ENCODE results near the gene RNF111.

Gene RNF111

DNA sequence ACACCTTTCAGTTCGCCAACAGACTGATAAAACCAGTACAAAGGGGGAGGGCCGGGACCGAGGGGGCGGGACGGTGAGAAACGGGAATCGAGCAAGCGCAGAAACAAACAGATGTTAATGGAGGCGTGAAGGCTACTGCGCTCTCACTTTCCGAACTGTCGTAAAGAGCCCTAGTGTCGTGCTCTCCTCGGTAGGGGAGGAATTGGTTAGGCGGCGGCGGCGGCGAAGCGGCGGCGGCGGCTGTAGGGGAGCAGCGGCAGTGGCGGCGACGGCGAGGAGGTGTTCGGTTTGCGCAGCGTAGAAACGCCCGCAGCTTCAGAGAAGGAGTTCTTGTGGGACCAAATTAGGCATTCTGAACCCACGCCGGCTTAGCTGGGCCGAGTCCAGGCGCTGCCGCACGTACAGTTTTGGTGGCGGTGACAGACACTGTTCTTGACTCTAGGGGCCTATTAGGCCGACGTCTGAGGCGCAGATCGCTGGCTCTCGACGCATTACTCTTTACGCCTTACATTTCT, at the start of gene RNF111:
Gene RNF111 (plus strand): TSS at position 173 of the 515 bp plus-strand sequence. CDS start 43,160 bp downstream, outside the sequence.
- Histone ChIP-seq H3K27me3 (ENCODE audit: control insufficient read depth in 5 of 5, insufficient read depth in 4 of 5, low read length in 5 of 5) (no peaks in the 10 kb centered on the region), H3K36me3 (ENCODE audit: control insufficient read depth in 5 of 5, insufficient read depth in 5 of 5, low read length in 5 of 5) (peaks cover 0 to 11% (median 2%) of the 10 kb centered on the region in 5 donors), H3K4me3 (ENCODE audit: low read depth in 1 of 5, low read length in 5 of 5) (peak within 1 kb of the TSS; percentile 98 to 100 (median 99)), H3K27ac (ENCODE audit: low read depth, low read length) (peak within 1 kb of the TSS; percentile 97), H3K9me3 (ENCODE audit: control insufficient read depth in 5 of 5, low read length in 5 of 5) (no peaks in the 10 kb centered on the region), H3K4me1 (ENCODE audit: control insufficient read depth in 5 of 5, insufficient read depth in 5 of 5, low read length in 5 of 5) (peaks cover 2 to 25% (median 24%) of the 10 kb centered on the region in 5 donors), H3K9ac (ENCODE audit: low read length in 5 of 5) (peak within 1 kb of the TSS; percentile 71 to 100 (median 97))

DNA sequence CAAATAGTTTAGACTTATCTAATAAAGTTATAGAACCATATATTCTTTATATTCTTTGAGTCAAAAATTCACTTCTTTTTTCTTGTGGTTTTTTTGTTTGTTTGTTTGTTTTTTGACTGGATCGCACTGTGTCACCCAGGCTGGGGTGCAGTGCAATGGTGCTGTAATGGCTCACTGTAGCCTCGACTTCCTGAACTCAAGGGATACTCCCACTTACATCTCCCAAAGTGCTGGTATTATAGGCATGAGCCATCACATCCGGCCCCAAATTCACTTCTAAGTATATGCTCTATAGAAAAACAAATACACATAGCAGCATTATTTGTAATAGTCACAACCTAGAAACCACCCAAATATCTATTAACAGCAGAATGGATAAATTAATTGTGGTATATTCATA, 40.3 kb upstream of the RNF111 start:
- Histone ChIP-seq H3K27ac (ENCODE audit: low read depth, low read length) (no peak overlapping the region), H3K9ac (ENCODE audit: low read length in 5 of 5) (no peak overlapping the region), H3K4me3 (ENCODE audit: low read depth in 1 of 5, low read length in 5 of 5) (no peak overlapping the region), H3K9me3 (ENCODE audit: control insufficient read depth in 5 of 5, low read length in 5 of 5) (no peaks in the 10 kb centered on the region), H3K27me3 (ENCODE audit: control insufficient read depth in 5 of 5, insufficient read depth in 4 of 5, low read length in 5 of 5) (no peaks in the 10 kb centered on the region), H3K4me1 (ENCODE audit: control insufficient read depth in 5 of 5, insufficient read depth in 5 of 5, low read length in 5 of 5) (peaks cover 5 to 14% (median 11%) of the 10 kb centered on the region in 5 donors), H3K36me3 (ENCODE audit: control insufficient read depth in 5 of 5, insufficient read depth in 5 of 5, low read length in 5 of 5) (no peaks in the 10 kb centered on the region)

DNA sequence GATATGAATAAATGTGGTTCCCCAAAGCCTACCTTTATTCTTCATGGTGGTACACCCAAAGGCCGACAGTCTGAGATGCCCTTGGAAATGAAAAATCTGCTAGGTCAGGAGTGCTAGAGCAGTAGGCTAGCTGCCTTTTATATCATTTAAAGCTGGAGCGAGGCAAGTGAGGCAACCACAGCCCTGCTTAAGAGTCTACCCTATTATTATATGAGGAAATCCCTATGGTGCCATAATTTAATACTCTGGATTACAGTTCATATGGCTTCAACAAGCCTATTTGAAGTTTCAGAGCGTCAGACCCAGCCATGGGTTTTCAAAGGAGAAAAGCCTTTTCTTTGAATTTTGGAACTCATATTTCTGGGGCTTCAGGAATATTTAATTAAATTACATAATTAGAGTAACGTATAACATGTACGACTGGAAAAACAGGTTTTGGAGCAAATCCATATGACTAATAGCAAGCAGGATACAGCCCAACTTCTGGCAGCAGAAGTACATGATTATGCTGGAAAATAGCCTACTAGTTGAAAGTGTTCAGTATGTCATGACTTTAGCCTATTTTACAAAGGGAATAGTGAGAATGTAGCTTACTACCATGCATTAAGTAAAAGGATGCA, 36.0 kb upstream of the RNF111 start:
- Histone ChIP-seq H3K27ac (ENCODE audit: low read depth, low read length) (peak overlapping the region; percentile 86), H3K4me3 (ENCODE audit: low read depth in 1 of 5, low read length in 5 of 5) (peak overlapping the region in 3 of 5 donors; percentile 16 to 30 (median 22)), H3K4me1 (ENCODE audit: control insufficient read depth in 5 of 5, insufficient read depth in 5 of 5, low read length in 5 of 5) (peaks cover 8 to 24% (median 21%) of the 10 kb centered on the region in 5 donors), H3K9ac (ENCODE audit: low read length in 5 of 5) (peak overlapping the region in 3 of 5 donors; percentile 14 to 75 (median 59)), H3K27me3 (ENCODE audit: control insufficient read depth in 5 of 5, insufficient read depth in 4 of 5, low read length in 5 of 5) (no peaks in the 10 kb centered on the region), H3K9me3 (ENCODE audit: control insufficient read depth in 5 of 5, low read length in 5 of 5) (no peaks in the 10 kb centered on the region), H3K36me3 (ENCODE audit: control insufficient read depth in 5 of 5, insufficient read depth in 5 of 5, low read length in 5 of 5) (no peaks in the 10 kb centered on the region)

DNA sequence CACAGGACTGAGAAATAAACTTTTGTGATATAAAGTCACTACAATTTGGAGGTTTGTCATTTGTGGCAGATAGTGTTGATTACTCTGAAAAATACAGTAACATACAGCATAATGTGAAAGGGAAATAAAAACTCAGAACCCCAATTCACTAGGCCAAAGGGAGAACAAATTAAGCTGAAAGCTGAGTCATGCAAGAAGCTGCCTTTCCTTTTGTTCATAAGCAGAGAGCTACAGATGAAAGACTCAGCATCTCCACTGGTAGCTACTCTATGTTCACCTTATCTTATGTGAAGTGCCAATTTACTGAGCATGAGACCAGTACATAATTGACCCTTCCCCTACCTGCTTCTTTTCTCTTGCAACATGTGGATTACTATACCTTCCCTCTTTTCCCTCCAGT, 34.7 kb upstream of the RNF111 start:
- Histone ChIP-seq H3K36me3 (ENCODE audit: control insufficient read depth in 5 of 5, insufficient read depth in 5 of 5, low read length in 5 of 5) (no peaks in the 10 kb centered on the region), H3K9ac (ENCODE audit: low read length in 5 of 5) (no peak overlapping the region), H3K27ac (ENCODE audit: low read depth, low read length) (peak overlapping the region; percentile 86), H3K27me3 (ENCODE audit: control insufficient read depth in 5 of 5, insufficient read depth in 4 of 5, low read length in 5 of 5) (no peaks in the 10 kb centered on the region), H3K4me1 (ENCODE audit: control insufficient read depth in 5 of 5, insufficient read depth in 5 of 5, low read length in 5 of 5) (peaks cover 8 to 27% (median 21%) of the 10 kb centered on the region in 5 donors), H3K4me3 (ENCODE audit: low read depth in 1 of 5, low read length in 5 of 5) (no peak overlapping the region), H3K9me3 (ENCODE audit: control insufficient read depth in 5 of 5, low read length in 5 of 5) (no peaks in the 10 kb centered on the region)

DNA sequence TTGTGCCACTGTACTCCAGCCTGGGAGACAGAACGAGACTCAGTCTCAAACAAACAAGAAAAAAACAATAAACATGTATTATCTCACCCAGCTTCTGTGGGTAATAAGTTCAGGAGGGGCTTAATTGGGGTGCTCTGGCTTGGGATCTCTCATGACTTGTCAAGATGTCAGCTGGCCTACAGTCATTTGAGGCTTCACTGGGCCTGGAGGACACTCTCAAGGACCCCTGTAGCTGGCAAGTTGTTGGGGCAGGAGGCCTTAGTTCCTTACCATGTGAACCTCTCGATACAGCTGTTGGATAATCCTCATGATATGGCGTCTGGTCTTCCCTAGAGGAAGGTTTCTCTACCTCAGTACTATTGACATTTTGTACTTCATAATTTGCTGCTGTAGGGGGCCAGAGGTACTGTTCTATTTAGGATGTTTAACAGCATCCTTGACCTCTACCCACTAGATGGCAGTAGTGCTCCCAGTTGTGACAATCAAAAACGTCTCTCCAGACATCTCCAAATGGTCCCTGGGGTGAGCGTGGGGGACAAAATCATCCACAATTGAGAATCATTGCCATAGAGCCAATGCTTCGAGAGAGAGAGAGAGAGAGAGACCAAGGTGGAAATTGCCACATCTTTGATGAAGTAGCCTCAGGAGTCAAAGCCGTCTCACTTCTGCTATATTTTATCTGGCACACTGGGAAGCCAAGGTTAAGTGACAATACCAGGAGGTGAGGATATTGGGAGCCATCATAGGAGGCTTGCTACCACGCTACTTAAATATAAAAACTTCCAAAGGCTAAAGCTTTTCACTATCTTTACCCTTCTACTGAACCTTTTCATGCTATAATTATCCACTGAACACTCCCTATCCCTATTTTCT, 30.1 kb upstream of the RNF111 start:
- H3K9me3 ChIP-seq (ENCODE audit: control insufficient read depth in 5 of 5, low read length in 5 of 5), result no peaks in the 10 kb centered on the region
- H3K9ac ChIP-seq (ENCODE audit: low read length in 5 of 5), result no peak overlapping the region
- H3K36me3 ChIP-seq (ENCODE audit: control insufficient read depth in 5 of 5, insufficient read depth in 5 of 5, low read length in 5 of 5), result no peaks in the 10 kb centered on the region

DNA sequence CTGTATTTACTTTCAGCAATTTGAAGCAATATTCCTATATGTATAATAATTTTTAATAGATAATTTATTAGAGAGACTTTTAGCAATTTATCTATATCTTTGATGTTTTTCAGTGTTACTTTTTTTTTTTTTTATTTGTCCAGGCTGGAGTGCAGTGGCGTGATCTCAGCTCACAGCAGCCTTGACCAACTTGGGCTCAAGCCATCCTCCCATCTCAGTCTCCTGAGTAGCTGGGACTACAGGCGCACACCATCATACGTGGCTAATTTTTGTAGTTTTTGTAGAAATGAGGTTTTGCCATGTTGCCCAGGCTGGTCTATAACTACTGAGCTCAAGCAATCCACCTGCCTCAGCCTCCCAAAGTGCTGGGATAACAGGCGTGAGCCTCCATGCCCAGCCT, 28.7 kb upstream of the RNF111 start:
- H3K27me3 ChIP-seq (ENCODE audit: control insufficient read depth in 5 of 5, insufficient read depth in 4 of 5, low read length in 5 of 5), result no peaks in the 10 kb centered on the region
- H3K27ac ChIP-seq (ENCODE audit: low read depth, low read length), result no peak overlapping the region
- H3K9me3 ChIP-seq (ENCODE audit: control insufficient read depth in 5 of 5, low read length in 5 of 5), result no peaks in the 10 kb centered on the region
- H3K4me1 ChIP-seq (ENCODE audit: control insufficient read depth in 5 of 5, insufficient read depth in 5 of 5, low read length in 5 of 5), result peaks cover 0 to 3% (median 0%) of the 10 kb centered on the region in 5 donors
- H3K4me3 ChIP-seq (ENCODE audit: low read depth in 1 of 5, low read length in 5 of 5), result no peak overlapping the region
- no peak overlapping the region for H3K9ac ChIP-seq (ENCODE audit: low read length in 5 of 5)
- H3K36me3 ChIP-seq (ENCODE audit: control insufficient read depth in 5 of 5, insufficient read depth in 5 of 5, low read length in 5 of 5), result no peaks in the 10 kb centered on the region

More for the DNA sequence above, 30.1 kb upstream of the RNF111 start:
- peaks cover 2 to 11% (median 8%) of the 10 kb centered on the region in 5 donors for H3K4me1 ChIP-seq (ENCODE audit: control insufficient read depth in 5 of 5, insufficient read depth in 5 of 5, low read length in 5 of 5)
- H3K4me3 ChIP-seq (ENCODE audit: low read depth in 1 of 5, low read length in 5 of 5), result no peak overlapping the region
- no peak overlapping the region for H3K27ac ChIP-seq (ENCODE audit: low read depth, low read length)
- no peaks in the 10 kb centered on the region for H3K27me3 ChIP-seq (ENCODE audit: control insufficient read depth in 5 of 5, insufficient read depth in 4 of 5, low read length in 5 of 5)

DNA sequence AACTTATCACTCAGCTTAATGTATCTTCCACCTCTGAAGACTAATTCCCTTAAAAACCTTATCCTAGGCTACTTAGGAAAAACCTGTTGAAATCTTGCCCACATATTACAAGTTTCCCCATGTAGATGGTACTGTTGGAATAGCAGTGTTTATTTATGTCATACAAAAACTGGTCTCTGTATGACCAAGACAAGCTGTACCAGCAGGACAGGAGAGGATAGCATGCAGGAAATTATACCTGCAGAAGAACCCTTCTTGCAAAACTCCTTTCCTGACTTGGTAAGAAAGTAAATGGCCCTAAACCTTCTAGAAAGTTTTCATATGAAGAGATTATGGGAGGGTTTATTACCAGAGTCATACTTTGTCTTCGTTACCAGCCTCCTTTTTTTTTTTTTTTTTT, 25.3 kb upstream of the RNF111 start:
- no peaks in the 10 kb centered on the region for H3K27me3 ChIP-seq (ENCODE audit: control insufficient read depth in 5 of 5, insufficient read depth in 4 of 5, low read length in 5 of 5)
- H3K4me3 ChIP-seq (ENCODE audit: low read depth in 1 of 5, low read length in 5 of 5), result no peak overlapping the region
- H3K4me1 ChIP-seq (ENCODE audit: control insufficient read depth in 5 of 5, insufficient read depth in 5 of 5, low read length in 5 of 5), result peaks cover 0 to 3% (median 0%) of the 10 kb centered on the region in 5 donors
- no peaks in the 10 kb centered on the region for H3K9me3 ChIP-seq (ENCODE audit: control insufficient read depth in 5 of 5, low read length in 5 of 5)
- no peak overlapping the region for H3K27ac ChIP-seq (ENCODE audit: low read depth, low read length)
- no peak overlapping the region for H3K9ac ChIP-seq (ENCODE audit: low read length in 5 of 5)
- no peaks in the 10 kb centered on the region for H3K36me3 ChIP-seq (ENCODE audit: control insufficient read depth in 5 of 5, insufficient read depth in 5 of 5, low read length in 5 of 5)

DNA sequence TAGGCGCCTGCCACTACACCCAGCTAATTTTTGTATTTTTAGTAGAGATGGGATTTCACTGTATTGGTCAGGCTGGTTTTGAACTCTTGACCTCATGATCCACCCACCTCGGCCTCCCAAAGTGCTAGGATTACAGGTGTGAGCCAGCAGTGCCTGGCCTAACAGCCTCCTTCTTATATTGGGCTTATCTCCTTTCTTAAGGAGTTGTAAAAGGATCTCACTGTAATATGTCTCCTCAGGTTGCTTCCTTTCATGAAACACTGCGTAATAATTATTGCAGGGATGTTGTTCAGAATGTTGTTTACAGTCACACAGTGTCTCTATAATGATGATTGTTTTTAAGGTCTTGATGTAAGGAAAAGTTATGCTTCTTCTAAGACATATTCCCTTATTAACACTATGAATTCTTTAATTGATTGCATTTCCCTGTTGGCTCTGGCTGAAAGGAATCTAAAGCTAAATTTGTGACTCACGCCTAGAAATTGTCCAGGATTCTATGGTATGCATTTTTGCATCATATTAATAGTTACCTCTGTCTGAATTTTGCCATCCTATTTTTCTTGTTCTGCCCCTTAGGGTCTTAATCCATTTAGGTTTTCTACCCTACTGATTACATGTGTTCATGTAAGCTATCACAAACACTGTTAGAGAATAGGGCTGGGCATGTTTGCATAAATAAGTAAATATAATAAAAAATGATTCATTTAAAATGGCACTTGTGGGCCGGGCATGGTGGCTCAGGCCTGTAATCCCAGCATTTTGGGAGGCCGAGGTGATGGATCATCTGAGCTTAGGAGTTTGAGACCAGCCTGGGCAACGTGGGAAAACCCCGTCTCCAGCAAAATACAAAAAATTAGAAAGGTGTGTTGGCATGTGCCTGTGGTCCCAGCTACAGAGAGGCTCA, 24.5 kb upstream of the RNF111 start:
- Histone ChIP-seq H3K36me3 (ENCODE audit: control insufficient read depth in 5 of 5, insufficient read depth in 5 of 5, low read length in 5 of 5) (no peaks in the 10 kb centered on the region), H3K27ac (ENCODE audit: low read depth, low read length) (no peak overlapping the region), H3K9me3 (ENCODE audit: control insufficient read depth in 5 of 5, low read length in 5 of 5) (no peaks in the 10 kb centered on the region), H3K4me3 (ENCODE audit: low read depth in 1 of 5, low read length in 5 of 5) (no peak overlapping the region), H3K27me3 (ENCODE audit: control insufficient read depth in 5 of 5, insufficient read depth in 4 of 5, low read length in 5 of 5) (no peaks in the 10 kb centered on the region), H3K4me1 (ENCODE audit: control insufficient read depth in 5 of 5, insufficient read depth in 5 of 5, low read length in 5 of 5) (no peaks in the 10 kb centered on the region), H3K9ac (ENCODE audit: low read length in 5 of 5) (no peak overlapping the region)

DNA sequence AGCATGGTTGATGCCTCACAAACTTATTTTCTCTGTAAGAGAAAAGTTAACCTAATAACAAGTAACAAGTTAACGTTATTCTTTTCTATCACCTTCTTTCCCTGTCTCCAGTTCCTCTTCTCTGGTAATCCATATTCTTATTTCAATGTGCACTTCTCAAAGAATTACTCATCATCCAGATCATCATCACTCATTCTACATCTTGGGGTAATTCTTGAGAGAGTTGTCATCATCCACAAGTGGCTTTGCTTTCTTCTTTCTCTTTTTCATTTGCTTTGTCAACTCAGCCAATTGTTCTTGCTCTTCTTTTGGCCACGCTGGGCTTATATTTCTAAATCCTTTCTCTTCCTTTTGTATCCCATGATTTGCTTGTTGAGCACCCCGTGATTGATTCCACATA, 20.8 kb upstream of the RNF111 start:
- Histone ChIP-seq H3K27ac (ENCODE audit: low read depth, low read length) (no peak overlapping the region), H3K27me3 (ENCODE audit: control insufficient read depth in 5 of 5, insufficient read depth in 4 of 5, low read length in 5 of 5) (no peaks in the 10 kb centered on the region), H3K4me3 (ENCODE audit: low read depth in 1 of 5, low read length in 5 of 5) (no peak overlapping the region), H3K4me1 (ENCODE audit: control insufficient read depth in 5 of 5, insufficient read depth in 5 of 5, low read length in 5 of 5) (no peaks in the 10 kb centered on the region), H3K9ac (ENCODE audit: low read length in 5 of 5) (no peak overlapping the region), H3K36me3 (ENCODE audit: control insufficient read depth in 5 of 5, insufficient read depth in 5 of 5, low read length in 5 of 5) (no peaks in the 10 kb centered on the region), H3K9me3 (ENCODE audit: control insufficient read depth in 5 of 5, low read length in 5 of 5) (no peaks in the 10 kb centered on the region)

All from subcutaneous abdominal adipose tissue (tissue), 5 donors.